Measurements from ENCODE around the gene RPS6KA4.

Gene RPS6KA4

GRCh38 chr11:64349404-64349803 lies 9.6 kb upstream of the RPS6KA4 start:
- DNase-seq, result no peak

- no peak for DNase-seq
These were observed 7.8 kb upstream of the RPS6KA4 start for GRCh38 chr11:64351136-64351631.

- peak; percentile 66 for DNase-seq
These were observed 6.6 kb upstream of the RPS6KA4 start for GRCh38 chr11:64352099-64352994.

GRCh38 chr11:64352995-64353714 lies 5.8 kb upstream of the RPS6KA4 start:
- DNase-seq, result peak; percentile 94

GRCh38 chr11:64353715-64354506 lies 5.1 kb upstream of the RPS6KA4 start:
- no peak for DNase-seq

GRCh38 chr11:64355078-64355940 lies 3.7 kb upstream of the RPS6KA4 start:
- DNase-seq, result peak; percentile 71

GRCh38 chr11:64356498-64357411 lies 2.2 kb upstream of the RPS6KA4 start:
- DNase-seq, result peak; percentile 33

- DNase-seq, result no peak
These were observed 1.5 kb upstream of the RPS6KA4 start for GRCh38 chr11:64357446-64357845.

- DNase-seq, result no peak
These were observed 942 bp upstream of the RPS6KA4 start for GRCh38 chr11:64357904-64358535.

GRCh38 chr11:64358536-64358906 lies 441 bp upstream of the RPS6KA4 start:
- no peak for DNase-seq

- DNase-seq, result no peak
These were observed 917 bp downstream of the RPS6KA4 start for GRCh38 chr11:64359712-64360445.

- DNase-seq, result no peak
These were observed 1.5 kb downstream of the RPS6KA4 start for GRCh38 chr11:64360448-64360921.

- DNase-seq, result no peak
These were observed 2.7 kb downstream of the RPS6KA4 start for GRCh38 chr11:64361659-64362058.

GRCh38 chr11:64362339-64362738 lies 3.4 kb downstream of the RPS6KA4 start:
- no peak for DNase-seq

GRCh38 chr11:64364435-64364834 lies 5.5 kb downstream of the RPS6KA4 start:
- DNase-seq, result no peak

- DNase-seq, result no peak
These were observed 5.9 kb downstream of the RPS6KA4 start for GRCh38 chr11:64364911-64365310.

GRCh38 chr11:64366751-64367150 lies 7.8 kb downstream of the RPS6KA4 start:
- DNase-seq, result no peak

GRCh38 chr11:64367931-64368672 lies 9.1 kb downstream of the RPS6KA4 start:
- no peak for DNase-seq

- DNase-seq, result no peak
These were observed 9.7 kb downstream of the RPS6KA4 start for GRCh38 chr11:64368673-64369074.

Measured in NCI-H1092 (cell line).